GM19328 (cell line): ENCODE data around the gene BBOX1.
"Not testable (repeated sequence)": the region's sequence is repeated elsewhere in the genome, so short reads cannot be mapped to it uniquely, and the experiment has no call there.

Experiments used
- ATAC-seq: cut with Tn5 transposase; IDR thresholded peaks from one replicate; pipeline ENCODE4 v1.9.1; 2021; ENCODE audit warnings: mild to moderate bottlenecking, moderate library complexity; ENCODE audit not compliant: unreplicated experiment

Gene BBOX1

GRCh38 chr11:27083241-27083640, 42.6 kb downstream of the BBOX1 start:
- ATAC-seq = no peak

DNA sequence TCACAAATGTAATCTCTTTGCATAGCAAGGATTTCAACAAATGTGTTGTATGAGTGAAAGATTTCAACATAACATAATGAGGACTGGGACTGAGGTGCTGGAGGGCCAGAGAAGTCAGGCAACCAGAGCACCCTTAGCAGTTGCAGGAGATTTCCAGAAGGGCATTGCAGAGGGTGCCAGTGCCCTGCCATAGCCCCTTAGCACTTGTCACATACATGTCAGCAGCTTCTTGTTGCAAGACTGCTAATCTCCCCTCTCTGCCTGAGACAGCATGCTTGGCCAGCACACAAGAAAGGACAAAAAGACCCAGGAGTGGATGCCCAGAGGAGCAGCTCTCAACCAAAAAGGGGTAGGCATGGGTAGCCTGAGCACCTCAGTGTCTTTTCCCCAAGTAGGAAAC, 43.2 kb downstream of the BBOX1 start:
- no peak for ATAC-seq

GRCh38 chr11:27084518-27084917, 43.9 kb downstream of the BBOX1 start:
- ATAC-seq = no peak

DNA sequence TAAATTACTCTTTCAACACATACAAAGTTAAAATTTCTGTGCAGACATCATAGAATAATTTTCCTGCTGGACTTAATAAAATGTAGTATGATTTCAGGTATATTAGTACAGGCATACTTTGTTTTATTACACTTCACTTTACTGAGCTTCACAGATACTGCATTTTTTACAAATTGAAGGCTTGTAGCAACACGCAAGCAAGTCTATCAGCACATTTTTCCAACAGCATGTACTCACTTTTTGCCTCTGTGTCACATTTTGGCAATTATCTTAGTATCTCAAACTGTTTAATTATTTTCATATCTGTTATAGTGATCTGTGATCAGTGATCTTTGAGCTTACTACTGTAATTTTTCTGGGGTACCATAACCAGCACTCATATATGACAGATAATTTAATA, 44.5 kb downstream of the BBOX1 start:
- ATAC-seq = no peak

GRCh38 chr11:27085605-27086004, 45.0 kb downstream of the BBOX1 start:
- ATAC-seq = no peak

DNA sequence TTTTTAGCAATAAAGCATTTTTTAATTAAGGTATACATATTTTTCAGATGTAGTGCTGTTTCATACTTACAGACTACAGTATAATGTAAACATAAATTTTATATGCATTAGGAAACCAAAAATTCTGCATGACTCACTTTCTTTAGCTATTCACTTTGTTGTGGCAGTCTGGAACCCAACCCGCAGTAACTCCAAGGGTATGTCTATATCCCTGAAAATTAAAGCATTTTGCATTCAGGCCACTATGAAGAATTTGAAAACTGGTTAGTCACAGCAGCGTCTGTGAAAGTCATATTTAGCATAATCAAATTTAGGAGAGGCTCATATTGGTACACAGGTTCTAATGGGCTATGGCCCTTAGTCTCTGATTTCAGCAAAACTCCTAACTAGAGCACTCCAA, 46.8 kb downstream of the BBOX1 start:
- ATAC-seq = no peak

DNA sequence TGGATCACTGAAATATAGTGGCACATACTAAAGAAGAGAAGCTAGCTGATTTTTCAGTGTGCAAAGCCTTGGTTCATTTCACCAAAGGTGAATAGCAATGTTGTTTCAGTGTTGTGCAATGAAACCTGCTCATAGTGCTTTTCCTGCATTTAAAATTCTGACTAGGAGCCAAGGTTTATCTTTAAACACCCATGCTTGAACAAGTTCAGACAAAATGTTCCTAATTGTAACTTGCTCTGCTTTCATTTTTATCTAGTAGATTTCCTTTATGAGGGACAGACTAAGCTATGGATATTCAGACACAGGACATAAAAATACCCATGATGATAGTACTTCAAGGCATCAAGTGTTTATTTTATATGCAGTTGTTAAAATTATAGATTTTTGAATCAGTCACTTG, 47.7 kb downstream of the BBOX1 start:
- ATAC-seq = no peak

DNA sequence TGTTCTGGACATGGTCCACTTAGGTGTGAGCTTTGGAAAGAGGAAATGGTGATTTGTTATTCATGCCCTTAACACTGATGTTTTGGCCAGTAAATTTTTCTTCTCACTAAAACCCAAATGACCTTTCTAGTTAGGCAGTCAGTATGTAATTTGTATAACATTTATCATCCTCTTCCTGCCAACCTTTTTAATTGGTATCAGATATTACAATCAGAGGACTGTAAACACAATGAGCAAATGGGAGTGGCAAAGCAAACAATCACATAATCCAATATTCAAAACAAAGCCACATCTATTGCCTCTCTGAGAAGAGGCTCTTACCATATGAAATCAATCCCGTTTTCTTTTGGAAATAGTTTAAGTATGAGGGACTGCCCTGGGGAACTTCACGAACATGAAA, 49.1 kb downstream of the BBOX1 start:
- no peak for ATAC-seq

DNA sequence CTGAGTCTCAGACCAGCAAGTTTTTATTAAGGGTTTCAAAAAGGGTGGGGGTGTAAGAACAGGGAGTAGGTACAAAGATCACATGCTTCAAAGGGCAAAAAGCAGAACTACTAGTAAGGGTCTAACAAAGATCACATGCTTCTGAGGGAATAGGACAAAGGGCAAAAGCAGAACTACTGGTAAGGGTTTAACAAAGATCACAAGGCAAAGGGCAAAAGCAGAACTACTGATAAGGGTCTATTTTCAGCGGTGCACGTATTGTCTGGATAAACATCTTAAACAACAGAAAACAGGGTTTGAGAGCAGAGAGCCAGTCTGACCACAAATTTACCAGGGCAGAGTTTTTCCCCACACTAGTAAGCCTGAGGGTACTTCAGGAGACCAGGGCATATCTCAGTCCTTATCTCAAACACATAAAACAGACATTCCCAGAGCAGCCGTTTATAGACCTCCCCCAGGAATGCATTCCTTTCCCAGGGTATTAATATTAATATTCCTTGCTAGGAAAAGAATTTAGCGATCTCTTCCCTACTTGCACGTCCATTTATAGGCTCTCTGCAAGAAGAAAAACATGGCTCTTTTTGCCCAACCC, 49.8 kb downstream of the BBOX1 start:
- ATAC-seq = not testable (repeated sequence)

GRCh38 chr11:27094120-27094519, 53.5 kb downstream of the BBOX1 start:
- no peak for ATAC-seq

DNA sequence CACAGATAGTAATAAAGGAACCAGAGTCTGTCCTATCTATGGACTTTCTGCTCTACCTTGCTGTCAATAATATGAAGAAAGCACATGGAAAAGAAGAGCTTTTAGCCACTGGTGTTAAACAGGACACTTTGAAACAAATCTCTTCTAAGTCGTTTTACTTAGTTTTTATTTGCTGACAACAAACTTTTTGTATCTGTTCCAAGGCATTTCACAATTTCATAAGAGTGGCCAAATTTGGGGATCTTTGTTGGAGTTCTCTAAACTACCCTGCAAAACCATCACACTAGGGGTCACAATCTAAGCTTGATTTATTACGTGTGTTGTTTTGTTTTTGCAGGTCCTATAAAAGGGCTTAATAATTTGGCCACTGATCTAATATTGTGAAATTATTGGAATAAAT, 54.4 kb downstream of the BBOX1 start:
- ATAC-seq = no peak

DNA sequence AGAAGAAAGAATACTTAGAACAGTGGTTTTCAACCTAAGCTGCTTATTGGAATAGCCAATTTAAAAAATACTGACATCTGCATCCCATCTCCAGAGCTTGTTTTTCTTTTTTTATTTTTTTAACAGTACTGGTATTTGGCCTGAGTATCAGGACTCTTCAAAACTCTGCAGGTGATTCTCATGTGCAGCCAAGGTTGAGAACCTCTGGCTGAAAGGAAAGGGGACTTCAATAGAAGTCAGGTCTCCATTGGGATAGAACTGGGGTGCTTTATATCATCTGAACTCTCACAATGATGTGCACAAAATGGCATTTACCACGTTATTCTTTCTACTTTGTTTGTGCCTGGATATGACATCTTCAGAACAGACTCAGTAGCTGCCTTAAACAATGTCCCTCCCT, 55.3 kb downstream of the BBOX1 start:
- no peak for ATAC-seq

DNA sequence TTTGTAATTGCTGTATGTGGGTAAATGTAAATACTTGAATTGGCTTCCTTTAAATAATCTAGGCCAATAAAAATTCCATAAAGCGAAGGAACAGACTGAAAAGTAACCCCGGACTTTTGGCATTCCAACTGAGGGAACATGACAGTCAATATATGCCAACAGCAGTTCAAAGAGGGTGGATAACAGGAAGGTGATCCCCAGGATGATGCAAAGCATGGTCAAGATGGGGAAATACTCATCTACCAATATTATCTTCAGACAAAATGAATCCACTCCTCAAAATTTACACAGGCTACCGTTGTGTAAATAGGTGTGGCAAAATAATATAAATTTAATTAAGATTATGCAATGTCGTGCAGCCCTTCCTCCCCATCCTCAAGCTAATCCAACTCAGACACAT, 56.9 kb downstream of the BBOX1 start:
- no peak for ATAC-seq

DNA sequence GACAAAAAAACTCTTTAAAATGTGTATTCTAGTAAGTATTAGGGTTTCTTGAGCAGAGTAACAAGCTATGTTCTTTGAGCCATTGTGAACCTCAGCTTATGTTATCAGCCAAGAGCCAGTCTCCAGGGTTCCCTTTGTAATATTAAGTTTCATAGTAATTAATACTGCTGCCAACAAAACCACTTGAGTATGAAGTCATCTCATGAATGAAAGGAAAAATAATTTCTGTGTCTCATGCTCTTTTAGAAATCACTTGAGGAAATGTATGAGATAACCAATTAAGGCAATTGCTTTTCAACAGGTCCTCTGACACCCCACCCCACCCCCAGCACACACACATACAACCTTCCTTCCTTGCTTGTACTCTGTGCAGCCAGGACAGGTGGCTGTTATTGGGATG, 59.9 kb downstream of the BBOX1 start:
- ATAC-seq = no peak

DNA sequence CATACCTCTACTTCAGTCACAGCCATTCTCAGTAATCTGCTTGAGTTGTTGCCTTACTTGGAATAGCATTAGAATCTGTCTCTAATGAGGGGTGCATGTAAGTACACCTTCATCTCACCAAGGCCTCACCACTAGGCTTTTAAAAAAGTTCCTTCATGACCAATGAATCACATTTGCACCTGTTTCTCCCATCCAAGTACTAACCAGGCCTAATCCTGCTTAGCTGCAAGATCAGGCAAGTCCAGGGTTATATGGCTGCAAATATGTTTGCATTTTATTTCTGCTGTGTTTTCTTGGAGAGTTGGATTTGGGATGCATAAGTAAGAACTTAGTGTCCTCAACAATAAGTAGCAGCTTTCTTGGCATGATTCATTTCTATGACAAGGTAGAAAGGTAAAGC, 66.9 kb downstream of the BBOX1 start:
- no peak for ATAC-seq

DNA sequence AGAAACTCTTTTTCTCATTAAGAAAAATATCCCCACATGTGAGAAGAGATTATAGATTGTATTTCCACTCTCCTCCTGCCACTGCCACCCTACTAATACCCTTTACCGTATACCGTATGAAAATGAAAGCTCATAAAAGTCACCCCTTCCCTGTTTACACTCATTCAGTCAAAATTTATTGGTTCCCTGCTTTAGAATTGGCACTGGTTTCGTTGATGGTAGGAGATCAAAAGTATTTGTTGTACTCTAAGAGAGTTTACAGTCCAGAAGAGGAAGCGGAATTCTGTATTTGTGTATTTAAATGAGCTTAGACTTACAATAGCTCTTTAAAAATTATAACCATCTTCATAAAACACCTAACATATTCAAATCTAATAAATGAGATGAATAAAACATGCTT, 68.2 kb downstream of the BBOX1 start:
- no peak for ATAC-seq

GRCh38 chr11:27111896-27112295, 71.3 kb downstream of the BBOX1 start:
- ATAC-seq = no peak

- ATAC-seq = no peak
Measured at GRCh38 chr11:27112946-27113345, 72.3 kb downstream of the BBOX1 start.

GRCh38 chr11:27115051-27115650, 74.5 kb downstream of the BBOX1 start:
- no peak for ATAC-seq

DNA sequence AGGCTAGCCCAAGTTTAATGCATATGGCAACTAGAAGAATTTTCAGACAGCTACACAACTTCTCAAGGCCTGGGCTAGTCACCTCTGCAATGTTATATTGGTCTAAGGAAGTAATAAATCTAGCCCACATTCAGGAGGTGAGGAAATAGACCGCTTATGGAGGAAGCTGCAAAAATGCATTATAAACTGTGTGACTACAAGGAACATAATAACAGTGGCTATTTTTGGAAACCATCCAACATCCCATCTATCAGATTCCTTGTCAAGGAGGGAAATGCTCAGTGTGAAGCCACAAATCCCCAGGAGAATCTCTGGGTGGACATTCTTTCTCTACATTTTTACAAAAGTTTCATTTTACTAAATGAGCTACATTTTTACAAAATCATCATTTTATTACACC, 76.1 kb downstream of the BBOX1 start:
- no peak for ATAC-seq

- no peak for ATAC-seq
Measured at GRCh38 chr11:27118371-27118770, 77.8 kb downstream of the BBOX1 start.

DNA sequence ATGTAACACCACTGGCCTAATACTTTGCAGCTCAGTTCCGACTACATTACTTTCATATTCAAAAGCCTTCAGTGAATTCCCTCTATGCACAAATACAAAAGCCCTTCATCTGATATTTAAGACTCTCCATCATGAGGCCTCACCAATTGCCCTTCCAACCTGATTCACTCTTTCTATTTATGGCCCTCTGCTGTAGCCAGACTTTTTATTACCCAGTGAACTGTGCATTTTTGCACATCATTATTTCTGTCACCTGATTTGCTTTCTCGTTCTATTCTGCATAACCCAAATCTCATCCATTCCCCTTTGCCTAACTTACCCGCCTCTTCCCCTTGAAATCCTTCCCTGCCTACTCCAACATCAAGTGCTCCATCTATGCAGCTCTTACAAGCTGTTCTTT, 78.3 kb downstream of the BBOX1 start:
- ATAC-seq = no peak

- no peak for ATAC-seq
Measured at GRCh38 chr11:27119396-27119795, 78.8 kb downstream of the BBOX1 start.
